T follicular helper cell (primary cell): ENCODE data around the gene FBLN1.

Source experiments
- DNase-seq: peaks from one replicate; pipeline ENCODE4 v3.0.0-alpha.2; 2020; ENCODE audit warnings: low read depth

The FBLN1 gene

DNA sequence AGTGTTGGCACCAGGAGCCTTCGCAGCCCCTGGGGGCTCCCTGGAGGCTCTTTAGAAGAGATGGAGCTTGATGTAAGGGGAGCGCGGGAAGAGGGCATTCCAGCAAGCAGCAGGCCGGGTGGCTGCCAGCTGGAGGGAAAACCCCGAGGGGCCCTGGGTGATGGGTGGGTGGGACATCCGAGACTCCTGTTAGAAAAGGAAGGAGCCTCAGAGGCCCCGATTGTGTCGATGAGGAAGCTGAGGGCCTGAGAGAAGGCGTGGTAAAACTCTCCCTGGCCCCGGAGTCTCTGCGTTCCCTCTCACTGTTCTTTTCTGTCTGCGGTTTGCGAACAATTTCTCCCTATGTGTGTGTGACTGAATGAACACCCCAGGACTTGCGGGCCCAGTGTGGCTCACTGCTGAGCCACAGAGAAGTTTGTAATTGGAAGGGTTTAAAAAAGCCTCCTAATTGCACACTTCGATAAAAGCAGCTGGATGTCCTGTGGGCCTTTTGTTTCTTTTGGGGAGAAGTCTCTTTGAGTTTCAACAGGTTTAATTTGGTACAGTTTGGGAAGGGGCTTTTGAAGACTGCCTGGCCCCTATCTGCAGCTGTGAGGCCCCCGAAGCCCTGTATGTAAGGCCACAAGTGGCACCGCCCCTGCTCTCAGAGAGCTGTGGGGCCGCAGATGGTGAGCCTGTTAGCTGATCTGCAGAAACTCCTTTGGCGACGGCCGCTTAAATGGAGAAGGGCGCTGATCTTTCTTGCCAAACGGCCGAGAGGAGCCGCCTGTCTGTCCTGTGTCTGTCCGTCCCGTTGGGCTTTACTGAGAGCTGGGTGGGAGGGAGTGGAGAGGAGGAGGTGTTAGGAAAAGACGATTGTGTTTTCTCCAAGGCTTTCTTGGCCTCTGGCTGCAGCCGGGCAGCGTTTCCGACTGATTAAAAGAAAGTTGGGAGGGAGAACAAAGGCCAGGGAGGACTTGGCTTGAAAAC is 2.0 kb downstream of the FBLN1 start:
- no peak for DNase-seq

DNA sequence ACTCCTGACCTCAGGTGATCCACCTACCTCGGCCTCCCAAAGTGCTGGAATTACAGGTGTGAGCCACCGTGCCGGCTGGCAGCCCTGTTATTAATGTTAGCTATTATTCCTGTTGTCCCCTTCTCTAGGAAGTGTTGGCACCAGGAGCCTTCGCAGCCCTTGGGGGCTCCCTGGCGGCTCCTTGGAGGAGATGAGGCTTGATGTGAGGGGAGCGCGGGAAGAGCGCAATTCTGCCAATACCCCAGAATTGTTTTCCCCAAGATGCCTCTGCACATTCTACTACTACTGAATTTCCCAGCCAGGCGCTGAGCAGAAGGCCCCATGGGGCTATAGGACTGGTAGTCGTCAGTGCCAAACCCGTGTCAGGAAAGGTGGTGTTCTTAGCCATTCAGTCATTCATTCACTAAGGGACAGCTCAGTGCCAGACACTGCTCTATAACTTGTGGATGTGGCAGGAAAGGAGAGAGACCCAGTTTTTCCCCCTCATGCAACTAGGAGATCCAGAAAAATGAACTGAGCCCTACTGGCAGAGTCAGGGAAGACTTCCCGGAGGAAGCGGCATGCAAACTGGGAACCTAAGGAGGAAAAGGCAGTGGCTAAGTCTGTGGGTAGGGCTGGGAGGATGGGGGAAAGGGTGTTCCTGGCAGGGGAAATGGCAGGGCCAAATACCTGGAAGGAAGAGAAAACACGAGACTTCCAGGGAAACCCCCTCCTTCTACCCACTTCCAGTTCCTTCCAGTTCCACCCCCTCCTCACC is 3.5 kb downstream of the FBLN1 start:
- no peak for DNase-seq

DNA sequence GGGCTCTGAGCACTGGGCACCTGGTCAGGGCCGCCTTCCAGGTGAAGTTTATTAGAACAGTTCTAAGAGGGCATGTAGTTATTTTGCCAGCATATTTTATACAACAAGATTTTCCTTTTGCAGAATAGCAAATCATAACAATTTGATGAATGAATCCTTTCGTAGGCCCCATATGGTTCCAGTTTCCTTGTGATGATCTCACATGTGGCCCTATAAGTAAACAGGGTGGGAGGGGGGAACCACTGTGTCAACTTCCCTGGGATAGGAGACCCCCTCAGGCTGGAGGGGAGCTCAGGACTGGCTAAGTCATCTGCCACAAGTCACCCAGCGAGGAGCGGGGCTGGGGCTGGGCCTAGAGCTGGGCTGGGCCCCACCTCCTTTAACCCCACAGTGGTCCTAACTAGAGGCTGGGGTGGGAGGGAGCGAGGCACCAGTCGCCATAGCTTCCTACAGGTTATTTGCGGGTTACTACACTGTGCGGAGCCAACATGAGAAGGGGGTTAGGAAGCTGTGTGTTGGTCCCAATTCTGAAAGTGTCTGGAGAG is 4.2 kb downstream of the FBLN1 start:
- DNase-seq, result no peak

DNA sequence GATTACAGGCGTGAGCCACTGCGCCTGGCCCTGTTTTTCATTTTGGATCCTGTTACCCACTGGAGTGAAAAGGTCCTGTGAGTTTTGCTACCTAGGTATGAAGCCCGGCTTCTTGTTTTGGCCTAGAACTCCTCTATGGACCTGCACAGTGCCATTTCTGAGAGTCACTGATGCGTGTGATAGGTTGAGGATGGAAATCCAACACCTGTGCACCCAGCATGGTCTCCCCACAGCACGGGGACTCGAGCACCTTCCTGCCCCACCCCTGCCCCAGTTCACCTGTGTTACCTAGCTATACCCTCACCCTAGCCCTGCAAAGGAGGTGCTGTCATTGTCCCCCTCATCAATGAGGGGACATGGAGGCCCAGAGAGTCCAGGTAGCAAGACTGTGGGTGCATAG is 5.1 kb downstream of the FBLN1 start:
- DNase-seq, result no peak

DNA sequence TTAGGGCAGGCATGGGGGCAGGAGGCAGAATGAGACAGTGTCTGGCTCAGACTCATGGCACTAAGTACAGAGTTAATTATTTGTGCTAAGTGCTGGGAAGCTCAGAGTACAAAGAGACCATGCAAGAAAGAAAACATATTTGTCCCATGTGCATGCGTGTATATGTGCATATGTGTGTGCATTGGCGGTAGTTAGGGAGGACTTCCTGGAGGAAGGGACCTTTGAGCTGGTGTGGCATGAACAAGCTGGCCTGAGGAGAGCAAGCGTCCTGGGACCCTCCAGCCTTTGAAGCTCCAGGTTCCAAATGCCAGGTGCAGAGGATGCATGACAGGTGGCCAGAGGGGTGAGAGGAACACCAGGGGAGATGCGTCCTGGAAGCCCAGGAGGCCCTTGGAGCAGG is 6.1 kb downstream of the FBLN1 start:
- no peak for DNase-seq

DNA sequence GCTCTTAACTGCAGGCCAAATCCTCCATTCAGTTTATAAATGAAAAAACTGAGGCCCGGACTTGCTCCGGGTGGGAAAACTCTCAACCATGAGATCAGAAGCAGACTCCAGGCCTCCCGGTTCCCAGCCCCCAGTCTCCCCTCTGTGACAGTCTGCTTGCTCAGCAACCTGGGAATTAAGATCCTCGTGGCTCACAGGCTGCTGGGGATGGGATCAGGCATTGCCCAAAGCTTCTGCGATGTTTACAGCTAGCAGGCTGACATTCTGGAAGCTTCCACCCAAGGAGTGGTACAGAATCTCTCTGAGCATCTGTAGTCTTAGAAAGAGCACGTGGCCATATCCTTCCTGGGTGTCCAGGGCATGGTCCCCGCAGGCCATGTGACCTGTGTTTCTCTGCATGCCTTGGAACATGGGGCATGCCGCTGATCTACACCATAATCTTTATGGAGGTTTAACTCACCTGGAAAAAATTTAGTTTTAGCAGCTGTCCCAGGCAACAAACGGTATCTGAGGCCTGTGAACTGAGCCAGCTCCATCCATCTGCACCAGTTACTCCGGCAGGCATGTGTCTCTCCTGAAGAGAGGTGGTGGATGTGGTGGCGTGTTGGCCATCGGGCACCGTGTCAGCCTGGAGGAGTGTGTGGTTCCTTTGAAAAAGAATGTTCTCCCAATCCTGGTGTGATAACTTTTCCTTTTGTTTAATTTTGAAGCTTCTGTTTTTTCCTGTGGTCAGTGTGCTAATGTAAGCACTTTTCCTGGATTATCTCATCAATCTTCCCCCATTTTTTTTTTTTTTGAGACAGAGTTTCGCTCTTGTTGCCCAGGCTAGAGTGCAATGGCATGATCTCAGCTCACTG is 7.9 kb downstream of the FBLN1 start:
- no peak for DNase-seq

DNA sequence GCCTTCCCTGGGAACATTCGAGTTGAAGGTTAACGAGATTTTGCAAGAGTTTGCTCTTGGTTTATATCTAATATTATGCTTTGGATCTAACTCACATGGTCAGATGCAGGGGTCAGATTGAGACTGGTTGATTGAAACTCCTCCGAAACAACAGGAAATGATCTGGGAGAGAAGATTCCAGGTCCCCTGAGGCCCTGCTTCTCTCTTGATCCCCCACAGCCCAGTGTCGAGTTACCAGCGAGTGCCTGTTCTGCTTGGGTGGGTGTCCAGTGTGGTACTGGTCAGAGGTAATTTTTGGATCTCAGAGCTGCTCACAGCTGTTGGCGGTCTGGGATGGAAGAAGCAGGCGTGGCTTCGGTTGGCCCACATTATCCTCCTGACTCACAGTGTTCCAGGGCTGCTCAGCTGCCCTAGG is 9.2 kb downstream of the FBLN1 start:
- no peak for DNase-seq

DNA sequence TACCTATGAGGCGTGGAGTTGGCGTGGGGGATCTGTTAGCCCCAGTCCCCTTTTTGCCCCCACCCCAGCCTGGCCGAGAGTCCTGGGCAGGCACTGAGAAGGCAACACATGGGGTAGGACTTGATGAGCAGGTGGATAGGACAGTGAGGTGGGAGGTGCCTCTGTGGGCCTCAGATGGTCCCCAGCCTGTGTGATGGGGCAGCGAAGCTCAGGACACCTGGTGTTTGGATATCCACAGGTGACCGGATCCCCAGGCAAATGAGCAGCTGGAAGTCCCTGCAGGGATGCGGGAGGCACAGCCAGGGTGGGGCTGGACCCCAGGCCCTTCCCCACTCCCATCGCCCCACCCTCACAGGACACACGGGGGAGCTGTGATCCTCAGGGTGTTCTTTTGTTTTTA is 9.7 kb downstream of the FBLN1 start:
- DNase-seq, result no peak

DNA sequence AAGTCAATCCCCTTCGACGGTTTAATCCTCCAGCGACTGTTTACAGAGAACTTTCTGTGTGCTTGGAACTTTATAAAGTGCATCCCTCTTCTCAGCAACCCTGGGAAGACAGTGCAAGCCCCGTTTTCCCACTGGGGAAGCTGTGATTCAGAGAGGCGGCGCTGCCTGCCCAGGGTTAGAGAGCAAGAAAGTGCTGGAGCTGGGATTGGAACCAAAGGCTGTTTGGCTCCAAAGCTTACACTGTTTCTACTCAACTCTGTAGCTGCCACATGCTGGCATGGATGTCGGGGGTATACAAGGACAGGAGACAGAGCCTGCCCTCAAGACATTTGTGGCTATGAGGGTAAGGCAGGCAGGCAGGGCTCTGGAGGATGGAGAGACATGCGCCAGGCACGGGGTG is 13.0 kb downstream of the FBLN1 start:
- no peak for DNase-seq

DNA sequence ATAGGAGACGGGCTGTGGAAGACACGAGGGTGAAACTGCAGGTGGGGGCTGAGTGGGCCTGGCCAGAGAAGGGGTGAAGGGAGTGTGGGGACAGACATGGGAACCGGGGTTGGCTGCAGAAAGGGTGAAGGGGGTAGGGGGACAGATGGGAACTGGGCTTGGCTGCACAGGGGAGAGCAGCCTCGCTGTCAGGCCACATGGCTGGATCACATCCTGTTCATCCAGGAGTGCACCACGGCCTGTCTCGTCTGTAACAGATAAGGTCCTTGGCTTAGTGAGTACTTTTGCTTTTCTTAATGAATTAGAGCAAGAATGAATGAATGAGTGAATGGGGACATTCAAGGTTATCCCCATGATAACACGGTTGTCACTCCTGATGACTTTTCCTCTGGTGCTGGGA is 13.5 kb downstream of the FBLN1 start:
- DNase-seq, result no peak

DNA sequence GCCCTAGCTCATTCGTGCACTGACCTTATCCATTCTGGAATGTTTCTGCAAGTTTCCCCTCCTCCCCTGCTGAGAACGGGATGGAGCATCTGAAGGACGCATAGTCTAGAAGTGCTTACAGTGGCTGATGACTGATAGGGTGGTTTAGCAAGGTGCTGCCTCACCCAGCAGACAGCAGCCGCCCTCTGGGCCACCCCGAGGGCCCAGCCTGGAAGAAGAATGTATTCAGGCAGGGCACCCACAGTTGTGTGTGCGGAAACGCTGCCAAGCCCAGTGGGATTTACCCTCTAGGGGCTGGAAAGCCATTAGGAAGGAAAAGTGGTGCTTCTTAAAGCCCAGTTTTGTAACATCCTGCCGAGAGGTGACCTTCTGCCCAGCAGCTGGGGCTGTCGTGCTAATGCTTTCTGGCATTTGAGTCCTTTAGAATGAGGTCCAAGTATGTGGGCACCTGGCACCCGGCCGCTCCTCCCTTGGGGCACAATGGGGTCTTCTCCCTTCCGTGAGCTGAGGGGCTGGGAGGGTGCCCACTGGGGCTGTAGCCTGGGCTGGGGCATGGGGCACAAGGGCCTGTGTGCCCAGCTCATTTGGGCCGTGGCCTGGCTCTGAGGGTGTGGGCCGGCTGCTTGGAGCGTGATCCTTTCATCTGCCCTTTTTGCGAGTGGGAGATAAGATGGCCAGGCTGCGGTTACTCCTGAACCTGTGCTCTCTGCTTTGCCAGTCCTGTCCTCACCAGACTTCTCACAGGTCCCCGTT is 14.4 kb downstream of the FBLN1 start:
- no peak for DNase-seq

DNA sequence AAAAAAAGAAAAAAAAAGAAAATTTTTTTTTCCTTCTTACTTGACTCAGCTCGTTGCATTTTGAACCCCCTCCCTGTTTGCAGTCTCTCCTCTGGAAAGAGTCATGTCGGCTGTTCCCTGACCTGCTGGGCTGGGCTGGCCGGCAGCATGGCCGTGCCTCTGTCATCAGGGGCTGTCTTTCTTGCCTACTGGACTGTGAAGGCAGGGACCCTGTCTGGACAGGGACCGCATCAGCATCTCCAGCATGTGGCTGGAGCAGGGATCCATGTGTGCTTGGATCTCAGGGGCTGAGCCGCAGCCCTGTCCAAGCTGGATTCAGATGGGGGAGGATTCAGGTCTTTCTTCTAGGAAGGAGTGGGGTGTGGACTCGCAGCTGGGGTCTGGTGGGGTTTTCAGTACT is 15.5 kb downstream of the FBLN1 start:
- DNase-seq, result no peak

DNA sequence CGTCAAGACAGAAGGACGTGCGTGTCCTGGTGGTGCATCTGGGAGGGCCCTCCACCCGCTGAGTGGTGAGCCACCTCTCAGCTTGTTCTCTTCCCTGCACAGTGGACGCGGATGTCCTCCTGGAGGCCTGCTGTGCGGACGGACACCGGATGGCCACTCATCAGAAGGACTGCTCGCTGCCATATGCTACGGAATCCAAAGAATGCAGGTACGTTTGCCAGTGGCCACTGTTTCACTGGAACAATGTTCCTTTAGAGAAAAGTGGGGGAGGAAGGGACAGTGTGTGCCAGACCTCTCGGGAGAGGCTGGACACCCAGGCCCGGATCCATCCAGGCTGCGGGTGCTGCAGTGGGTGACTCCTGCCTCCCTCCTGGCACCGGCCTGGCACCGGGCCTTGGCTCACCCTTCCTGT is 15.9 kb downstream of the FBLN1 start:
- DNase-seq, result no peak

DNA sequence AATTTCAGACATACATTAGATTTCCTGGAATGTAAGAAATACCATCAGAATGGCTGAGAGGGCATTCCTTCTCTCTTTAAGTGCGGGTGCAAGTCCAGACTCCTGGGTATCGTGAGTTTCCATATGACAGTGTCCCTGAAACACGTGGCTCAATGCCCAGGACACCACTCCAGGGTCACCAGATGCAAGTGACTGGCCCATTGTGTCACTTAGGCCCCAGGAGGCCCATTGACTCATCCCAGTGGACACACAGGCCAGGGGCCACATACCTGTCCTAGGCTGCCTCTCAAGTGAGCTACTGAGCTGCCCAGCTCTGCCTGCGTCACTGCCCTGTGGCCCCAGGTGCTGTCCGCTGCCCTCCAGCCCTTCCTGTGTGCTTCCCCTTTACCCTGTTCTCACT is 18.5 kb downstream of the FBLN1 start:
- no peak for DNase-seq

DNA sequence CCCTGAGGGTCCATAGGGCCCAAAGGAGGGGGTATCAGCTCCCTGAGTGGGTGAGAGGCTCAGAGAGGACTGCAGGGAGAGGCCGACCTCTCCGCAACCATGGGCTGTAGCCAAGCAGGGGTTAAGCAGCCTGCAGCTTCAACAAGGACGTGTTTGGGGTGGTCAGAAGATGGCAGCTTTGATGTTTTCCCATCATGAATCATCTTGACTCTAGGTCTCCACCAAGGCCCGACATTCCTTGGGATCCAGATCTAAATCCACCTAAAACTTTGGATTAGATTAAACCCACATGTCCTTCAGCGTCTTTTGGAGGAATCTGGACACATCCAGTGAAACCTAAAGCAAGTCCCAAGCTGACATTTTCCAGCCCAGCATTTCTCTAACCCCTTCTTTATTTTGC is 19.8 kb downstream of the FBLN1 start:
- no peak for DNase-seq

DNA sequence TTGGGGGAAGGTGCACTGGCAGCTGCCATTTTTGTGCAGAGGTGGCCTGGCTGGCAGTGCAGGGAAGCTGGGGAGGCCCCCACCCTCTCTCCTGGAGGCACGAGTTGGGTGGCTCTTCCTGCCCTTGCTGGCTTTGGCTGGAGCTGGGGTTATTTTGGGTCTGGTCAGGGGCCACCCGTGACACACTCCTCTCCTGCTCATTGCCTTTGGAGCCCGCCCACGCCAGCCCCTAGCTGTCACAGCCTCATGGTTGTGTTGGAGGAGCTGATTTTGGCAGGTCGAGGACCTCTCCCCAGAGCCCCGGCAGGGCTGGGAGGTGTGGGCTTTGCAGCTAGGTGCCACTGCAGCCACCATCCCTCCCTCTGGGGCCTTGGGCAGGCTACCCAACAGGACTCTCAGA is 21.5 kb downstream of the FBLN1 start:
- DNase-seq, result no peak

DNA sequence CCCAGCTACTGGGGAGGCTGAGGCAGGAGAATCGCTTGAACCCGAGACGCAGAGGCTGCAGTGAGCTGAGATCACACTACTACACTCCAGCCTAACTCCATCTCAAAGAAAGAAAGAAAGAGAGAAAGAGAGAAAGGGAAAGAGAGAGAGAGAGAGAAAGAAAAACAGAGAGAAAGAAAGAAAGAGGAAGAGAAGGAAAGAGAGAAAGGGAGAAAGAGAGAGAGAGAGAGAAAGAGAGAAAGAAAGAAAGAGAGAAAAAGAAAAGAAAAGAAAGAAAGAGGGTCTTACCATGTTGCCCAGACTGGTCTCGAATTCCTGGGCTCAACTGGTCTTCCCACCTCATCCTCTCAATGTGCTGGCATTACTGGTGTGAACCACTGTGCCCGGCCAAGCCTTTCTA is 22.3 kb downstream of the FBLN1 start:
- no peak for DNase-seq

DNA sequence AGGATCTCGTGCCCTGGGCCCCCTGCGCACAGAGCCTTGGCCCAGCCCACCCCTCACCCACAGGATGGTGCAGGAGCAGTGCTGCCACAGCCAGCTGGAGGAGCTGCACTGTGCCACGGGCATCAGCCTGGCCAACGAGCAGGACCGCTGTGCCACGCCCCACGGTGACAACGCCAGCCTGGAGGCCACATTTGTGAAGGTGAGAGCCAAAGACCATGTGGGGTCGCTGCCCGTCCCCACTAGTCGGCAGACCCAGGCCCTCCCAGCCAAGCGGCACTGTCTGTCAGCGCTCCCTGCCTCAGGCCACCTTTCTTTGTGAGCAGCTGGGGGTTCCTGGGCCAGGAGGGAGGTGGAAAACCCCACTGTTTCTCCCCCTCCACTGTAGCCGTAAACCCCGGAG is 22.8 kb downstream of the FBLN1 start:
- DNase-seq, result no peak

DNA sequence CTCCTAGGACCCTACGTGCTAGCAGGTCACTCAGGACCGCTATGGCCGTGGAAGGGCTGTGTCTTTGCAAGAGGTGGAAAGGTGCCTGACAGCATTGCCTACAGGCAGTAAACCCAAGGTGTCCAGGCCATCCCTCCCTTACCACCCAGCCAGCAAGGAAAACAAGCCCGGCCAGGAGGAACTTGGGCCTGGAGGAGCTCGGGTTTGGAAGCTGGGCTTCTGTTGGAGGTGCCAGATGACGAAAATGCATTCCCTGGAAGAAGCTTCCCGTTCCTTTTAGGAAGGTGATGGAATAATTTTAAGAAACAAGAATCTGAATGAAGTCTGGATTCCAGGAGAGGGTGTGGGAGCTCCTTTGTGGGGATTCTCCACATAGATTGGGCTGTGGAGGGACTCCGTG is 23.6 kb downstream of the FBLN1 start:
- DNase-seq, result no peak

DNA sequence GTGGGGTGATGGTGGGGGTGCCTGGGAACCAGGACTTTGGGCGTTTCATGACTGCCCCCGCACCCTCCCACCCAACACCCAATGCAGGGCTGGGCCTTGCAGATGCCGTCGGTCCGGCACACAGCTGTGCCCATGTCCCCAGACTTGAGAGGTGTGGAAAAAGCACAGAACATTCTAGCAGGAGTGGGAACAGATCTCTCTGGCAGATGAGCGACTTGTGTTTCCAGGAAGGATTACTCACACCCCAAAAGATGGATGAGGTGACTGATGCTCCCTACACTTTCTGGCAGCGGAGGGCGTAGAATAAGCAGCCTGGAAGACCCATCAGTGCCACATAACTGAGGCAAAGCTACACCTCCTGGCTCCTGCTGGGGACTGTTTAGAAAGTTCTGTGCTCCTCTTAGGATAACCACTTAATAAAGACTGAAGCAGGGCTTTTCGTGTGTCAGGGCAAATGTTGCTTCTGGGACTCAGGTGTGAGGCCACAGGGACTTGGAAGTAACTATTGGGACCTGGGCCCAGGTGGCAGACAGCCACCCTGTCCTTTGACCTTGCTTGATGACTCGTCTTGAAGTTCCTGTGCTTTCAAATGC is 24.2 kb downstream of the FBLN1 start:
- DNase-seq, result no peak

DNA sequence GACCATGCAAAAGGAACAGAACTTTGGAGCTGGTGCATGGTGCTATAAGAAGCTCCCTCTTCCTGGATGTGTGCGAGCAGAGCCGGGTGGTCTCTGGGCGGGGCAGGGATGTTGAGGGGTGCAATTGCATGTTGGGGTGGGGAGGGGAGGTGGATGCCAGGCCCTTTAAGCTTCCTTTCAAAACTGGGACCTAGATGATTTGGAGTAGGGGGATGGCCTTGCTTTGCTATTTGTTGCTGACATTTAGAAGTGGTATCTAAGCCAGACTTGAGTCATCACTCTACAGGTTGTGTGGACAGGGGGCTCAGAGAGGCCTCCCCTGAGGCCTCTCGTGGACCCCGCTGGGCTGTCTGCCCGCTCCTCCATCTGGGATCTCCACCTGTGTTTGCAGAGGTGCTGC is 24.8 kb downstream of the FBLN1 start:
- DNase-seq, result no peak
